Iris pigment epithelial cell (primary cell): Measurements from ENCODE around the gene PALMD.
A peak's percentile ranks its signal among the peaks of the same experiment; 100 is the strongest.

Source experiments
- DNase-seq: peaks from one replicate; pipeline ENCODE4 v3.0.0-alpha.2; 2011; ENCODE audit warnings: low read depth

The PALMD gene

DNA sequence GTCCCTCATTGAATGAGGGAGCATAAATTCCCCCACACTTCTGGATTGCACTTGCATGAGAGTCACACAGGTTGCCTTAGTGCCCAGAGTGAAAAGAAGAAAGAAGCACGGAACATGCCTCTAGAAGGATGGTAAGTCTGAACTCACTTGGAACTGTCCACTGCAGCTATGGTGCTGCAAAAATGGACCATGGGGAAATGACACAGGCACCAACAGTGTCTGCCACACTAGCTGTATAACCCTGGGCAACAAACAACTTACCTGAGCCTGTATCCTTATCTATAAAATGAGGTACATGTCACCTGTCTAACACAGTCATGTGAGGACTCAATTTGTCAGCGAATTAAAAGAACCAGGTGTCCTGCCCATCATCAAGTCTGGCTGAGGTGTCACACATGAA, 50.7 kb downstream of the PALMD start:
- no peak for DNase-seq

- no peak for DNase-seq
These were observed 51.7 kb downstream of the PALMD start for GRCh38 chr1:99697580-99697979.

GRCh38 chr1:99700020-99700419, 54.1 kb downstream of the PALMD start:
- peak; percentile 8 for DNase-seq

DNA sequence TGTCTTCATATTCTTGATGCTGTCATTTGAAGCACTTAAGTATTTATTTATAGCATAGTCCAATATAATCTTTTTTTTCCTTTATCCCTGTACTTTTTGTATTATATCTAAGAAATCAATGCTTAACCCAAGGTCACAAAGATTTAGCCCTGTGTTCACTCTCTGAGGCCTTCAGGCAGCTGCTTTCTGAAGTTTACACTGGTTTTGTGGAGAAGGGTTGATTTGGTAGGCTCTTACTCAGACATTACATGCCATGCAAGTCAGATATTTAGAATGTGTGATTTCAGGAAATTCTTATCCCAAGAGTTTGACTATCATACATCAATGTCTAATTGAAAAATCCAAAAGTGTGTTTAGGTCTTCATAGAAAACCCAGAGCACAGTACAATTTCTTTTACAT, 56.3 kb downstream of the PALMD start:
- DNase-seq, result no peak

DNA sequence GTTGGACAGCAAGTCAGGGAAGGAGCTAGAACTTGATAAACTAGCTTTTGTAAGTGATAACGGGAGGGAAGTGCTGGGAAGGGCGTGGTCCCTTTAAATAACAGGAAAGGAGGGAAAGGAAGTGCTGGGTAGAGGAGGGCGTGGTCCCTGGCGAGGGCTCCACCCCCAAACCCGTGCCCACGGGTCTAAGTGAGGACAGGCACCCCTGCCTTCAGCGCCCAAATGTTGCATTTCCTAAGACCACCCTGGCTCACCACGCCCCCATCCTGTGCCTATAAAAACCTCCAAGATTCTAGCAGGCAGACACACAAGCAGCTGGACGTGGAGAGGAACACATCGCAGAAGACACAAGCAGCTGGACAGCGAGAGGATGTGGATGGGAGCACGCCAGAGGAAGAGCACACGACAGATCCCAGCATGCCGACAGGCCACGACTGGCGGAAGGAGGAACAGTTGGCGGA, 58.5 kb downstream of the PALMD start:
- DNase-seq, result no peak

- DNase-seq, result no peak
These were observed 59.5 kb downstream of the PALMD start for GRCh38 chr1:99705385-99705784.

DNA sequence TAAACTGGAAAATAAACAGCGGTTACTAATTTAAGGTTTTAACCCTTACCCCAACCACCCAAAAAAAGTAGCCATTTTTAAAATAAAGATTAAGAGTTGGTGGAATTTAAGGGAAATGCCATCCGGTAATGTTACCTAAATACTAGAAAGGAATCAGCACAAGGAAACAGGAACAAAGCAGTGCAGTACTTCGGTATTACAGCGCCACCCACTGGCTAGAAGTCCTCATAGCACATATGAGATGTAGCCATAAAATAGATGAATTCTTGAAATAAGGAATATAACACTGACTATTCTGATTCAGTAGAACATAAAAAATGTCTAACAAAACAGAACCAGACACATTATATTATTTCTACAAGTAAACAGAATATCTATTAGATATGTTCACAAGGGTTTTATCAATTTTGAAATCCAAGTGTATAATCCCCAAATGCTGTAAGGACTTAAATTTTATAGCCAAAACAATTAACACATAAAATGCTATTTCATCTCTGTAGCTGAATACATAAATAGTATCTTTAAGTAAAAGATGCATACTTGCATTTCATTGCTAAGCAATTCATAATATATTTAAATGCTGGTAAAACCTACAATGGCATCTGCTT, 61.7 kb downstream of the PALMD start:
- DNase-seq, result peak; percentile 54

DNA sequence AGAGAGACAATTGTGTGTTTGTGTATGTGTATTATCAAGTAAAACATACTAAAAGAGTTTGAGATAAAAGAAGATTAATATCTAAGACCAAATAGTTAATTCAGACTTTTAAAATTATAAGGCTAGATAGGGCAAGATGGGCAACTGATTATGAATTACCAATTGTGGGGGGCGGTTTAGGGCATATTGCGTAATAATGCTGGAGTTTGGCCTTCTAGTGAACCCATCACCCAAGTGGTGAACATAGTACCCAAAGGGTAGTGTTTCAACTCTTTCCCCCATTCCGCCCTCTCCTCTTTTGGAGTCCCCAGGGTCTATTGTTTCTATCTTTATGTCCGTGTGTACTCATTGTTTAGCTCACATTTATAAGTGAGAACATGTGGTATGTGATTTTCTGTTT, 65.1 kb downstream of the PALMD start:
- DNase-seq, result no peak

DNA sequence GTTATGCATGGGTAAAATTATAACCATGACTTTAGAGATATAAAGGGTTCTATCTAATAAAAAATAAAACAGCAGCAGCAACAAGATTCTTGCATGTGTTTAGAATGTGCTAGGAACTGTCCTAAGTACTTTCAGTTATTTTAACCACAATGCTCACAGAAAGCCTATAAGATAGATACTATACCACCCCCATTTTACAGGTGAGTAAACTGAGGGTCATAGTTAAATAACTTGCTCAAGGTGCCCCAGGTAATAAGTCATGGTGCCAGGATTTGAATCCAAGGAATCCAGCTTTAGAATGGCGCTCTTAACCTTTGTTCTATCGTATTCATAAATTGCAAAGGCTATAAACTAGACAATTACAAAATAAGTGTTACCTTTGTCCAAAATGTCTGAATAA, 67.1 kb downstream of the PALMD start:
- no peak for DNase-seq

GRCh38 chr1:99717005-99717404, 71.1 kb downstream of the PALMD start:
- DNase-seq, result no peak

GRCh38 chr1:99723251-99723650, 77.3 kb downstream of the PALMD start:
- DNase-seq, result no peak

- DNase-seq, result no peak
These were observed 80.1 kb downstream of the PALMD start for GRCh38 chr1:99725996-99726395.

GRCh38 chr1:99726407-99726806, 80.5 kb downstream of the PALMD start:
- DNase-seq, result no peak

GRCh38 chr1:99726818-99727217, 80.9 kb downstream of the PALMD start:
- no peak for DNase-seq

DNA sequence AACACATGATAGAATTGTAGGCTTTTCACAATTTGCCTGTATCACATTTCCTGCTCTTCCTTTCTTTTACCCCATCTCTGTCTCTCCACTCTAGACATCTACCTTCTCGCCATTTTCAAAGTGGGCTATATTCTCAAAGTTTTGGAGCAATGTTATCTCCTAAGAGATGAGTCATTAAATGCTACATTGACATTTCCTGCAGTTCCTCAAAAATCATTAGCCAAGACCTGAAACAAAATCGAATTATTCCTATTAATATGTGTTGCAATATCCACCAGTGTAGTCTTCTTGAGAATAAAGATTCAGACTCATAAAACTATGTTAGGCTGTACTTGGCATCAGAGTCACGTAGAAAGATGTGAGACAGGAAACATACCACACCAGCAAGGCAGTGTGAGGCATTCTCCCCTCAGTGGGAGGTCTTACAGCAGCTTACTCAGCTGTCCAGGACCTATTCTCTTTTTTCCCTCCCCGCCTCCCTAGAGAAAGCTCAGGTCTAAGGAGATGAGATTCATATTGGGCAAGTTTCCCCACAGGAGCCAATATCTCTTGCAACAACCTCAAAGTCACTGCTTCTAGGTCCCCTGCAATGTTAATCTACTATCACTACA, 81.8 kb downstream of the PALMD start:
- DNase-seq, result peak; percentile 89

- DNase-seq, result peak; percentile 23
These were observed 82.8 kb downstream of the PALMD start for GRCh38 chr1:99728494-99729235.

- peak; percentile 56 for DNase-seq
These were observed 85.5 kb downstream of the PALMD start for GRCh38 chr1:99731384-99731783.

- no peak for DNase-seq
These were observed 89.9 kb downstream of the PALMD start for GRCh38 chr1:99735852-99736251.

DNA sequence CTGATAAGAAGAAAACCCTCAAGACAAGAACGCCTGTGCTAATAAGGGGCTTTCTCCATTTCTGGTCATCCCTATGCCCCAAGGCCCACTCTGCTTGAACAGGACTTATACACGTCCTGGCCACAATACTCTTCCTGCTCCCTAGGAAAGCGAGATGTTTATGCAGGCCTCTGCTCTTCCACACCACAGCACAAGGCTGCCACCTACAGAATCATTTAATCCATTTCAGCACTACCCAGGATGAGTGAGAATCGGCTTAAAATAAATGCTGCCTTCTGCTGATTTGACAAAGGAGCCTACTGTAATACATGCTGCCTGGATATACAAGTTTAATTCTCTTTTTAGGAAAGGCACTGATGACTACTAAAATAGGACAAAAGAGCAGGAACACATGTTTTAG, 91.1 kb downstream of the PALMD start:
- peak; percentile 73 for DNase-seq

DNA sequence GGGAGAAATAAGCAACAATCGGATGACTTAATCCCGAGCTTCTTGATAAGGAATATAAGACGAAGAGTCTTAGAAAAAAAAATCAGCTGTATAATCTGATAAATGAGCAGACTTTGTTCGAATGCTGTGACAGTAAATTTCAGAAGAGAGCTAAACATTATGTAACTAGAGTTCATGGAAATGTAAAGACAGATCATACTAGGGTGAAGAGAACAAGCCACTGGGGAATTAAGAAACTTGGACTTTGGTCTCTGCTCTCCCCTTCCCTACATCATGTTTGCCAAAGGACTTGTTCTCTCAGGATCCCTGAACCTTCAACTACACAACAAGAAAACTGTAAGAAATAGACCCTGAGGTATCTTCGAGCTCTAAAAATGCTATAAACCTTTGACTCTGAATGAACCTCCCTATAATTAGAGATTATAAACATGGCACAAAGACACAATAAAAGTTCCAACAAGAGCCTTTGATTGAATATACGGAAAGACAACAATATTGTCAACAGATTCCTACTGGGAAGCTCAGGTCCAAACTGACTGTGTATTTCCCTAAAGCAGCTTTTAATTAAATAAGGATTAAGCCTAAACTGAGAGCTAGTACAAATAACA, 93.0 kb downstream of the PALMD start:
- no peak for DNase-seq

- no peak for DNase-seq
These were observed 94.2 kb downstream of the PALMD start for GRCh38 chr1:99740141-99740540.
